SU-DHL-6 (cell line): ENCODE data around the gene BCL10.

Experiments used
- H2AFZ ChIP-seq: fragments of 200-600 bp; sonication (generic); 2 replicates; pipeline ENCODE4 v1.6.1; 2014; ENCODE audit warnings: low read depth, mild to moderate bottlenecking, moderate library complexity, mixed read lengths, antibody characterized with exemption, low read length; ENCODE audit not compliant: severe bottlenecking
- H3F3A ChIP-seq: fragments of 200-600 bp; shearing (Covaris generic); 2 replicates; pipeline ENCODE4 v1.6.0; 2016; ENCODE audit warnings: antibody characterized with exemption, mild to moderate bottlenecking; ENCODE audit not compliant: insufficient read depth
- H3K27ac ChIP-seq: fragments of 200-600 bp; sonication (generic); 2 replicates; pipeline ENCODE4 v1.5.1; 2016; ENCODE audit warnings: low read depth, mild to moderate bottlenecking, low read length, moderate library complexity, mixed read lengths
- H3K27me3 ChIP-seq: fragments of 200-600 bp; sonication (generic), shearing (Covaris generic); 2 replicates; pipeline ENCODE4 v1.6.0; 2014; ENCODE audit warnings: mild to moderate bottlenecking, low read length
- H3K36me3 ChIP-seq: fragments of 200-600 bp; sonication (generic); 2 replicates; pipeline ENCODE4 v1.6.1; 2014; ENCODE audit warnings: mild to moderate bottlenecking, low read length, mixed read lengths
- H3K4me2 ChIP-seq: fragments of 300-600, 200-600 bp; shearing (Covaris generic), sonication (generic); 2 replicates; pipeline ENCODE4 v1.6.0; 2014; ENCODE audit warnings: low read length, low read depth, mild to moderate bottlenecking; ENCODE audit not compliant: poor library complexity, severe bottlenecking
- H3K4me3 ChIP-seq: fragments of 200-600 bp; sonication (generic); 2 replicates; pipeline ENCODE4 v1.5.1; 2014; ENCODE audit warnings: antibody characterized with exemption, low read length, mild to moderate bottlenecking, mixed read lengths; ENCODE audit not compliant: insufficient read depth, poor library complexity, severe bottlenecking
- H3K79me2 ChIP-seq: fragments of 200-600 bp; sonication (generic); 2 replicates; pipeline ENCODE4 v1.6.1; 2014; ENCODE audit warnings: mild to moderate bottlenecking, low read length, moderate library complexity; ENCODE audit not compliant: insufficient read depth
- H3K9ac ChIP-seq: fragments of 200-600 bp; sonication (generic); 2 replicates; pipeline ENCODE4 v1.7.0; 2014; ENCODE audit warnings: mild to moderate bottlenecking, low read length
- H3K9me2 ChIP-seq: fragments of 200-600 bp; sonication (generic); replicated peaks from 2 replicates; pipeline ENCODE4 v1.6.1; 2014; ENCODE audit warnings: low read length; ENCODE audit not compliant: insufficient read depth
- H3K9me3 ChIP-seq: fragments of 200-600 bp; sonication (generic); 2 replicates; pipeline ENCODE4 v1.6.1; 2014; ENCODE audit warnings: low read length, mixed read lengths; ENCODE audit not compliant: insufficient read depth
- H4K20me1 ChIP-seq: fragments of 200-600 bp; sonication (generic); 2 replicates; pipeline ENCODE4 v1.6.1; 2014; ENCODE audit warnings: low read depth, mild to moderate bottlenecking, antibody characterized with exemption, low read length, moderate library complexity, mixed read lengths
- CTCF ChIP-seq: fragments of 200-600 bp; sonication (generic); IDR thresholded peaks from one replicate; pipeline ENCODE4 v1.5.1; 2017; ENCODE audit warnings: antibody characterized with exemption, mild to moderate bottlenecking, low read length, moderate library complexity; ENCODE audit not compliant: insufficient read depth, poor library complexity, severe bottlenecking
- EZH2phosphoT487 ChIP-seq: fragments of 200-600 bp; sonication (generic), shearing (Covaris generic); conservative IDR thresholded peaks from 2 replicates; pipeline ENCODE4 v1.6.1; 2018; ENCODE audit warnings: mild to moderate bottlenecking, antibody characterized with exemption, low read length, moderate library complexity, mixed read lengths

BCL10 gene

GRCh38 chr1:85245456-85245855, 31.0 kb downstream of the BCL10 start:
- H3K79me2 ChIP-seq, result no peaks in the 10 kb centered on the region
- no peaks in the 10 kb centered on the region for H3K9me3 ChIP-seq
- H2AFZ ChIP-seq, result no peak overlapping the region
- no peaks in the 10 kb centered on the region for H3K27me3 ChIP-seq
- H3K36me3 ChIP-seq, result peaks cover 5% of the 10 kb centered on the region; the same call in 1 of the 2 replicates
- no peaks in the 10 kb centered on the region for H4K20me1 ChIP-seq
- H3K4me3 ChIP-seq, result no peak overlapping the region
- no peaks in the 10 kb centered on the region for H3K9me2 ChIP-seq
- no peaks in the 10 kb centered on the region for H3F3A ChIP-seq
- H3K27ac ChIP-seq, result no peak overlapping the region
- H3K4me2 ChIP-seq, result no peak overlapping the region
- no peak for TF ChIP-seq CTCF
- H3K9ac ChIP-seq, result no peak overlapping the region

GRCh38 chr1:85244271-85245061, 32.0 kb downstream of the BCL10 start:
- Histone ChIP-seq H3K79me2 (no peaks in the 10 kb centered on the region), H3K27ac (no peak overlapping the region), H3K27me3 (no peaks in the 10 kb centered on the region), H3F3A (no peaks in the 10 kb centered on the region), H3K36me3 (no peaks in the 10 kb centered on the region), H3K4me3 (no peak overlapping the region), H3K9me2 (no peaks in the 10 kb centered on the region), H4K20me1 (no peaks in the 10 kb centered on the region), H2AFZ (no peak overlapping the region), H3K9ac (no peak overlapping the region), H3K4me2 (no peak overlapping the region), H3K9me3 (no peaks in the 10 kb centered on the region)
- TF ChIP-seq EZH2phosphoT487, result no peak
- no peak for TF ChIP-seq CTCF

- no peaks in the 10 kb centered on the region for H3K79me2 ChIP-seq
- H3K27me3 ChIP-seq, result no peaks in the 10 kb centered on the region
- no peak overlapping the region for H3K9ac ChIP-seq
- H3K9me2 ChIP-seq, result no peaks in the 10 kb centered on the region
- no peaks in the 10 kb centered on the region for H3K9me3 ChIP-seq
- no peak for TF ChIP-seq EZH2phosphoT487
- no peak for TF ChIP-seq CTCF
- no peaks in the 10 kb centered on the region for H3K36me3 ChIP-seq
- no peaks in the 10 kb centered on the region for H3F3A ChIP-seq
- no peak overlapping the region for H3K4me3 ChIP-seq
- no peaks in the 10 kb centered on the region for H4K20me1 ChIP-seq
- H3K4me2 ChIP-seq, result no peak overlapping the region
- H3K27ac ChIP-seq, result no peak overlapping the region
- no peak overlapping the region for H2AFZ ChIP-seq
These were observed 33.1 kb downstream of the BCL10 start for GRCh38 chr1:85243372-85243771.
